ENCODE results near the gene RAVER2. TPM values are rescaled to one million over a fixed set of nuclear protein-coding genes. Genes with fewer than 3 reads are reported as not detected.

The RAVER2 gene
- total and polyA plus RNA-seq, 2 of the 13 experiments (the other 11 are each of a cell fraction or from before 2014, with no cell fraction given) = 11.4 to 15.4 TPM

GRCh38 chr1:64877151-64877550 lies 132.3 kb downstream of the RAVER2 start:
- no peak for DNase-seq (ENCODE audit: low spot score)
- Histone ChIP-seq H3K4me2 (ENCODE audit: low read depth, low read length) (no peak overlapping the region), H4K20me1 (ENCODE audit: insufficient read depth, low read length) (no peaks in the 10 kb centered on the region), H3K36me3 (replicated peaks in 1 of 2; ENCODE audit: control insufficient read depth in 1 of 2, insufficient read depth in 2 of 2, low read length in 2 of 2) (peaks cover 26 to 65% of the 10 kb centered on the region in 2 experiments), H3K27ac (ENCODE audit: extremely low read length, insufficient read depth, low read length) (no peak overlapping the region), H3K9ac (ENCODE audit: insufficient read depth, low read depth, low read length) (no peak overlapping the region), H3K27me3 (ENCODE audit: control insufficient read depth in 1 of 2, insufficient read depth in 2 of 2, low read length in 2 of 2) (no peaks in the 10 kb centered on the region), H3K4me3 (replicated peaks in 1 of 3; ENCODE audit: insufficient read depth in 1 of 3, low read depth in 2 of 3, low read length in 3 of 3) (no peak overlapping the region), H3K79me2 (ENCODE audit: insufficient read depth, low read length) (no peaks in the 10 kb centered on the region), H3K9me3 (ENCODE audit: low read length) (no peaks in the 10 kb centered on the region), H2AFZ (ENCODE audit: low read length) (no peak overlapping the region), H3K4me1 (ENCODE audit: insufficient read depth, low read length) (0 out of 2 replicates have a peak, but pooled peaks cover 5% of the 10 kb centered on the region)
- CTCF ChIA-PET (ENCODE audit: low intra/inter-chr PET ratio, low total read pairs) = no interaction called here
- FAIRE-seq = no peak
- no peak for ATAC-seq
- no TSS peak for BruUV-seq (replicated peaks)
- TF ChIP-seq ZNF800 (CRISPR knock-in tag; IDR thresholded peaks at IDR 0.05) (no peak), CREM (IDR thresholded peaks at IDR 0.05) (no peak), CREM (CRISPR knock-in tag; IDR thresholded peaks at IDR 0.05) (no peak)
- intact Hi-C loops (cut with micrococcal nuclease; ENCODE audit: unreplicated experiment) = no loop called here
- in situ Hi-C loops (cut with HindIII; ENCODE audit: extremely low pct_ligation_motif_present, low pct_unique_long_range_greater_than_20kb) = no loop called here
- POLR2A ChIA-PET = no interaction called here
- WGBS (ENCODE audit: low lambda C conversion rate) = 93% methylated on average over 2 of the region's 2 CpGs

- no peak for DNase-seq (ENCODE audit: low spot score)
- H3K9me3 ChIP-seq (ENCODE audit: low read length) = no peaks in the 10 kb centered on the region
- no peak for FAIRE-seq
- no peaks in the 10 kb centered on the region for H3K79me2 ChIP-seq (ENCODE audit: insufficient read depth, low read length)
- no peak overlapping the region for H3K4me3 ChIP-seq (replicated peaks in 1 of 3; ENCODE audit: insufficient read depth in 1 of 3, low read depth in 2 of 3, low read length in 3 of 3)
- 100% methylated on average over 1 of the region's 1 CpG for WGBS (ENCODE audit: low lambda C conversion rate)
- no peak for ATAC-seq
- H2AFZ ChIP-seq (ENCODE audit: low read length) = no peak overlapping the region
- no peak overlapping the region for H3K9ac ChIP-seq (ENCODE audit: insufficient read depth, low read depth, low read length)
- H3K4me2 ChIP-seq (ENCODE audit: low read depth, low read length) = no peak overlapping the region
- H3K36me3 ChIP-seq (replicated peaks in 1 of 2; ENCODE audit: control insufficient read depth in 1 of 2, insufficient read depth in 2 of 2, low read length in 2 of 2) = peaks cover 26 to 63% of the 10 kb centered on the region in 2 experiments
- ChIA-PET POLR2A (no interaction called here), CTCF (ENCODE audit: low intra/inter-chr PET ratio, low total read pairs) (no interaction called here)
- 0 out of 2 replicates have a peak, but pooled peaks cover 5% of the 10 kb centered on the region for H3K4me1 ChIP-seq (ENCODE audit: insufficient read depth, low read length)
- no peak overlapping the region for H3K27ac ChIP-seq (ENCODE audit: extremely low read length, insufficient read depth, low read length)
- intact Hi-C loops (cut with micrococcal nuclease; ENCODE audit: unreplicated experiment) (no loop called here), in situ Hi-C loops (cut with HindIII; ENCODE audit: extremely low pct_ligation_motif_present, low pct_unique_long_range_greater_than_20kb) (no loop called here)
- no TSS peak for BruUV-seq (replicated peaks)
- H4K20me1 ChIP-seq (ENCODE audit: insufficient read depth, low read length) = no peaks in the 10 kb centered on the region
- no peaks in the 10 kb centered on the region for H3K27me3 ChIP-seq (ENCODE audit: control insufficient read depth in 1 of 2, insufficient read depth in 2 of 2, low read length in 2 of 2)
- TF ChIP-seq REST (IDR thresholded peaks at IDR 0.05; ENCODE audit: borderline replicate concordance in 1 of 2, low read depth in 1 of 2, low read length in 2 of 2) (no peak), HNRNPK (IDR thresholded peaks at IDR 0.05; ENCODE audit: low read depth, low read length, poor library complexity, severe bottlenecking) (no peak), ZNF646 (CRISPR knock-in tag; IDR thresholded peaks at IDR 0.05) (no peak)
These were observed 132.7 kb downstream of the RAVER2 start for GRCh38 chr1:64877598-64877997.
